ENCODE measurements around the gene MED15. TPM values are rescaled to one million over a fixed set of nuclear protein-coding genes. Genes with fewer than 3 reads are reported as not detected.

MED15 gene
- total RNA-seq, 1 donor from 2014 or later = 74.3 TPM

DNA sequence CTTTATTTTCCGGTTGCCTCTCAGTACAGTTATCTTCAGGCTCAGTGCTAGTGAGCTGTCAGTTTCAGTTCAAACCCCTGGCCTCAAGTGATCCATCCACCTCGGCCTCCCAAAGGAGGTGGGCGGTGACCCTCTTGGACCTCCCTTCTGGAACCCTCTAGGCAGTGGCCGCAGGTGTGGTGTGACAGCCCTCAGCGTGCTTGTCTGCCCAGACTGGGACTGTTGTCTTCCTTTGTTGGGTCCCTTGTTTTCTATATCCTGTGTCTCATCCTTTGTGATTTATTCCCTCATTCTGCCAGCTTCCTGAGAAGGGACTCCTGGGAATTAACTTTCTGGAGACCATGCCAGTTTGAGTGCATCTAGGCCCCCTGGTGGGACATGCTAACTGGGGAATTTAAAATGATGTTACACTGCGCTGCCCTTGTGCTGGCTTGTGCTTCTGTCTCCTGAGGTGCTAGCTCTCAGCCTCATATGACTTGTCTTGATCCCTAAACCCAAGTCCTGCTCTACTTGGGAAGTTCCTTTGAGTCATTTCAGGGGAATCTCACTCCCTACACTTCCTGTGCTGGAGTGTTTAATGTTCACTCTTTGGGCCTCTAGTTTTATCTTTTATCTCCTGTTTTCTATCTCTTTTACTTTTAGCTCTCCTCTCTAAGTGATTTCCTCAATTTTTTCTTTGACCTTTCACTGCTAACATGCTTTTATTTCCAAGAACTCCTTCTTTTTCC, 19.4 kb downstream of the MED15 start:
- TF ChIP-seq, protein P1, sequence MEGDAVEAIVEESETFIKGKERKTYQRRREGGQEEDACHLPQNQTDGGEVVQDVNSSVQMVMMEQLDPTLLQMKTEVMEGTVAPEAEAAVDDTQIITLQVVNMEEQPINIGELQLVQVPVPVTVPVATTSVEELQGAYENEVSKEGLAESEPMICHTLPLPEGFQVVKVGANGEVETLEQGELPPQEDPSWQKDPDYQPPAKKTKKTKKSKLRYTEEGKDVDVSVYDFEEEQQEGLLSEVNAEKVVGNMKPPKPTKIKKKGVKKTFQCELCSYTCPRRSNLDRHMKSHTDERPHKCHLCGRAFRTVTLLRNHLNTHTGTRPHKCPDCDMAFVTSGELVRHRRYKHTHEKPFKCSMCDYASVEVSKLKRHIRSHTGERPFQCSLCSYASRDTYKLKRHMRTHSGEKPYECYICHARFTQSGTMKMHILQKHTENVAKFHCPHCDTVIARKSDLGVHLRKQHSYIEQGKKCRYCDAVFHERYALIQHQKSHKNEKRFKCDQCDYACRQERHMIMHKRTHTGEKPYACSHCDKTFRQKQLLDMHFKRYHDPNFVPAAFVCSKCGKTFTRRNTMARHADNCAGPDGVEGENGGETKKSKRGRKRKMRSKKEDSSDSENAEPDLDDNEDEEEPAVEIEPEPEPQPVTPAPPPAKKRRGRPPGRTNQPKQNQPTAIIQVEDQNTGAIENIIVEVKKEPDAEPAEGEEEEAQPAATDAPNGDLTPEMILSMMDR (IDR thresholded peaks at IDR 0.05; ENCODE audit: insufficient read depth, low read length, poor library complexity, severe bottlenecking) = no peak
- Histone ChIP-seq H3K27me3 (ENCODE audit: control insufficient read depth, insufficient read depth, low read length) (no peaks in the 10 kb centered on the region), H3K4me3 (ENCODE audit: low read depth, low read length) (no peak overlapping the region), H3K36me3 (ENCODE audit: control insufficient read depth, insufficient read depth, low read length) (peaks cover 5% of the 10 kb centered on the region)
- DNase-seq (ENCODE audit: low read depth) = no peak

DNA sequence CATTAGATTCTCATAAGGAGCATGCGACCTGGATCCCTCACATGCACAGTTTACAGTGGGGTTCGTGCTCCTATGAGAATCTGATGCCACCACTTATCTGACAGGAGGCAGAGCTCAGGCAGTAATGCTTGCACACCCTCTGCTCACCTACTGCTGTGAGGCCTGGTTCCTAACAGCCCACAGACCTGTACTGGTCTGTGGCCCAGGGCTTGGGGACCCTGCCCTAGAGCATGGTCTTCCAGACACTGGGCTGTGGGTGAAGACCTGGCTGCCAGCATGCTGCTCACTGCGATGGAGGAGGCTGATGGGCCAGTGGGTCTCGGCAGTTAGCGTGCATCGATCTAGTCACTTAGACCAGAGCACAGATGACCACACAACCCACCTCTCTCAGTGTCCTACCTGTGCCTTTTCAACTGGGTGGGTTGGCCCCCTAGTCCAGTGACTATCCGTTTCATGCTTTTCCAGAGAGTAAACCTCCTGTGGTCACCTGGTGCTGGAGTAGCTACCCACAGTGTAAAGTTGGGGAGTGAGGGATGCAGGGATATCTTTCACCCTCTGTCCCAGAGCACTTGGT, 21.1 kb downstream of the MED15 start:
- TF ChIP-seq, protein P1 (IDR thresholded peaks at IDR 0.05; ENCODE audit: insufficient read depth, low read length, poor library complexity, severe bottlenecking) = no peak
- Histone ChIP-seq H3K36me3 (ENCODE audit: control insufficient read depth, insufficient read depth, low read length) (peaks cover 3% of the 10 kb centered on the region), H3K27me3 (ENCODE audit: control insufficient read depth, insufficient read depth, low read length) (no peaks in the 10 kb centered on the region), H3K4me3 (ENCODE audit: low read depth, low read length) (no peak overlapping the region)
- DNase-seq (ENCODE audit: low read depth) = no peak

DNA sequence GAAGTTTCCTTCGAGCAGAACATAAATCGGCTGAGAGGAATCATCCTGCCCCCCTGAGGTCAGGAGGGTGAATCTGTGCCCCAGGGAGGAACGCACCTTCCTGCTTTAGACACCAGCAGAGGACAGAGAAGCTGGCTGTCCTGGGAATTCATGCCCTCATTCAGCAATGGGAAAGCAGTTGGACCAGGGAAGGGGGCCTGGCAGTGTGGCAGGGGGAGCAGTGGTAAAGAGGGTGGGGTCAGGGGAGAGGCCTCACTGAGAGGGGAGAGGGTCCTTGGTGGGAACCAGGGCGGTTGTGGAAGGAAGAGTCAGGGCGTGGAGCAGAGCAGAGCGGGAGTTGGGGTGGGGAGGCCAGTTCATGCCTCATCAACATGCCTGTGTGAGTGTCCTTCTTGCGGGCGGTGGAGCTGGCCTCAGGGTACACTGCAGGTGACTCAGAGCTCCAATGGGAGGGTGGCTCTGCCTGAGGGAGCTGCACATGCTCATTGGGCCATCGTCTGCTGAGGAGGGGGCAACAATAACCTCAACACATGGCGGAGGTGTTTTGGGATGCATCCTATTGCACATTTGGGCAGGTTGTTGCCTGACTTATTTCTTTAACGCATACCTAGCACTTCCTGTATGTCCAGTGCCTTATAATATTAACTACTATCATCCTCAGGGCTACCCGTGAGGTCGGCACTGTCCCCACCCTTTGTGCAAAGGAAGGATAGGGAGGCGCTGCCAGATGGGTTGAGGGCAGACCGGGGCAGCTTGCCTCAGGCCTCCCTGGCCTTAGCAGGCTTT, 23.2 kb downstream of the MED15 start:
- TF ChIP-seq, protein P1 (IDR thresholded peaks at IDR 0.05; ENCODE audit: insufficient read depth, low read length, poor library complexity, severe bottlenecking) = no peak
- Histone ChIP-seq H3K27me3 (ENCODE audit: control insufficient read depth, insufficient read depth, low read length) (no peaks in the 10 kb centered on the region), H3K36me3 (ENCODE audit: control insufficient read depth, insufficient read depth, low read length) (peaks cover 3% of the 10 kb centered on the region), H3K4me3 (ENCODE audit: low read depth, low read length) (no peak overlapping the region)
- no peak for DNase-seq (ENCODE audit: low read depth)

- H3K27me3 ChIP-seq (ENCODE audit: control insufficient read depth, insufficient read depth, low read length) = no peaks in the 10 kb centered on the region
- no peak overlapping the region for H3K4me3 ChIP-seq (ENCODE audit: low read depth, low read length)
- no peak for DNase-seq (ENCODE audit: low read depth)
- peaks cover 3% of the 10 kb centered on the region for H3K36me3 ChIP-seq (ENCODE audit: control insufficient read depth, insufficient read depth, low read length)
- TF ChIP-seq, protein P1 (IDR thresholded peaks at IDR 0.05; ENCODE audit: insufficient read depth, low read length, poor library complexity, severe bottlenecking) = no peak
Measured at GRCh38 chr22:20531154-20531403, 23.7 kb downstream of the MED15 start.

DNA sequence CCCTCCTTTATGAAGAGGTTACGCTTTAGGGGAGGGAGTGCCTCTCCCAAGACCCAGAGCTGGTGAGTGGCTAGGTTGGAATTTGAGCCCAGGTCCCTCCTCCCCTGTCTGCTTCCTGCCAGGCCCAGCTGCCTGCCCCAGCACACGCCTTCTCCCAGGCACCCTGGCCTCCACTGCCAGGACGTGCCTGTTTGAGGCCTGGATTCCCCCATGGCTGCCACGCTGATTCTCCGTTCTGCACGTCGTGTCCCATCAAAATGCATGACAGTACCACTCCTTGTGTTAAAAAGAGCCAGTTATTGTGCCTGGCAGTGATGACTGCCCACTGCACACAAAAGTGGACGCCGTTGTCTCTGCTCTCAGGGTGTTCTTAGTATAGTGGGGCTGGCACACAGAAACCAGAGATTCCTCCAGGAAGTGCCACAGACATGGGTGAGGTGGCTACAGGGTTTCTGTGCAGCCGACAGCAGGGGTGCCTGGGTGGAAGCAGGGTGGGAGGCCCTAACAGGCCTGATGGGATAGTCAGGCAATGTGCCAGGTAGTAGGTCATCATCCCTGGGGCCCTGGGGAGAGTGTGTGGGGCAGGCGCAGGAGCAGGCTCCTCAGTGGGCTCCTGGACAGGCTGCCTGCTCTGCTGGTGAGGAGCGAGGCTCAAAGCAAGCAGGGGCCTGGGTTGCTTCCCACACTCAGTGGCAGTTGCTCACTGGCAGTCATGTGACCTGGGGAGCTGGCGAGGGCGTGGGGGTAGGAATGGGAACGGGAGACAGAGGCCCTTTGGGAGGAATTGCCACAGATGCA, 24.2 kb downstream of the MED15 start:
- H3K27me3 ChIP-seq (ENCODE audit: control insufficient read depth, insufficient read depth, low read length) = no peaks in the 10 kb centered on the region
- peak; percentile 77 for DNase-seq (ENCODE audit: low read depth)
- TF ChIP-seq, protein P1 (IDR thresholded peaks at IDR 0.05; ENCODE audit: insufficient read depth, low read length, poor library complexity, severe bottlenecking) = no peak
- H3K4me3 ChIP-seq (ENCODE audit: low read depth, low read length) = no peak overlapping the region
- H3K36me3 ChIP-seq (ENCODE audit: control insufficient read depth, insufficient read depth, low read length) = peaks cover 3% of the 10 kb centered on the region
